Measurements from ENCODE around the gene FUZ.

GRCh38 chr19:49850487-49851342 is 37.6 kb upstream of the FUZ start, which contains the start of gene PTOV1:
- no peak for TF ChIP-seq EP300 (IDR thresholded peaks at IDR 0.05)
- peak; percentile 80 for TF ChIP-seq POLR2A (IDR thresholded peaks at IDR 0.05)

Data from ovary (tissue), 1 donor.